ENCODE results near the gene OGFOD2.

The OGFOD2 gene

DNA sequence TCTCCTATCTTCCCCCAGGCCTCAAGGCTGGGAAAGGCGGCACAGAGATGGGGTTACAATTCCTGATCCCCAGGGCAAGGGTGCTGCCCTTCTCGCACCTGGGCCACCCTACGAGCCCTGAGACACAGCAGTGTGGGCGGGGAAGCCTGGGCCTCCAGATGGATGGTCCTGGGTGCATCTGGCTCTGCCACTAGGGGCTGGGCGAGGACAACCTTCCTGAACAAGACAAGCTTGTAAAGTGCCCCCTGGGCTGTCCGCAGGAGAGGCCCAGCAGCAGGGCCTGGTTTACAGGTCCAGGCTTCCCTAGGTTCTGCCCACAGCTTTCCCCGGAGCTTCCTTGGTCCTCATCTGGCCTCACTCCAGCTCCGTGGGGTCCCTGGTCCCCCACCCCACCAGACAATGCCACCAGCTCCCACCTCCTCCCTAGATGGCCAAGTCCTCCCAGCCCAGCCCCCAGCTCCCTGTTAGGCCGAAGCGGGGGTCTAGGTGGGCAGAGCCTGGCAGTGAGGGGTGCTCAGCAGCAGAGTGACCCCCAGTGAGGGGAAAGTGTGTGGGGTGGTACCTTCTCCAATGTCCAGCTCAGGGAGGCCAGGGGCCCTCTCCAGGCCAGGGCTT is 14.3 kb downstream of the OGFOD2 start:
- no peak for DNase-seq (ENCODE audit: low spot score)

DNA sequence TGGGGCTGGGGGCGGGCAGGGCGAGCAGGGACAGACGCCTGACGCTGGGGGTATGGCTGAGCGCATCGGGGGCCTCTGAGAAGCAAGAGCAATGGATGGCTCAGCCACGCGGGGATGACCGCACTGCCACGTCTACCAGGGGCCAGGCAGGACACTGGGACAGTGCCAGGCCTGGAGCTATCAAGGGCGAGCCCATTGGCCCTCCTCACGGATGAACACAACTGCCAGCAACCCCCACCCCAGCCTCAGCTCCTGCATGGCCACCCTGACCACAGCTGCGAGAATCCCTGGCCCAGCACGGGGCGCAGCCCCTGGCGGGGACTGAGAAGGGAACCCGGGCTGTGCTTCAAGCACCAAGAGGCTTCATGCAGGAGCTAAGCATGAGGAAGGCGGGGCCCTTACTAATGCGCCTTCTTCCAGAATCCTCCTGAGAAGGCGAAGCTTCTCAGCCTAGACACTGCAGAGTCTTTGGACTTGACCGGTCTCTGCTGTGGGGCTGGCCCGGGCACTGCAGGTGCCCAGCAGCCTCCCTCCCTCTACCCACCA is 14.9 kb downstream of the OGFOD2 start:
- DNase-seq (ENCODE audit: low spot score) = no peak

DNA sequence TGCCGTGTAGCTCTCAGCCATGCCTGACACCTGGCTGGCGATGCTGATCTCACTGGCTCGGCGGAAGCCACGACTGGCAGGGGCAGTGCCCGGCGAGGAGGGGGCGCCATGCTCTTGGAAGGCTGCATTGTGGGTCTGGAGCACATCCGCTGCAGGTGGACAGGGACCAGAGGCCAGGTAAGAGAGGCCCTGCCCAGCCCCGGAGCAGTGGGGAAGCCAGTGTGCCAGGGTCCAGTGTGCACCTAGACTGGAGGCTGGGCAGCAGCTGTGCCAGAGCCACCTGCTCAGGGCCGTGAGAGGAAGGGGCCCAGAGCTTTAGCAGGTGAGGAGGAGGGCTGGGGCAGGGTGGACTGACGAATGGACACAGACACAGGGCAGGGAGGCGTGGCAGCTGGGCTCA is 15.5 kb downstream of the OGFOD2 start:
- DNase-seq (ENCODE audit: low spot score) = no peak

DNA sequence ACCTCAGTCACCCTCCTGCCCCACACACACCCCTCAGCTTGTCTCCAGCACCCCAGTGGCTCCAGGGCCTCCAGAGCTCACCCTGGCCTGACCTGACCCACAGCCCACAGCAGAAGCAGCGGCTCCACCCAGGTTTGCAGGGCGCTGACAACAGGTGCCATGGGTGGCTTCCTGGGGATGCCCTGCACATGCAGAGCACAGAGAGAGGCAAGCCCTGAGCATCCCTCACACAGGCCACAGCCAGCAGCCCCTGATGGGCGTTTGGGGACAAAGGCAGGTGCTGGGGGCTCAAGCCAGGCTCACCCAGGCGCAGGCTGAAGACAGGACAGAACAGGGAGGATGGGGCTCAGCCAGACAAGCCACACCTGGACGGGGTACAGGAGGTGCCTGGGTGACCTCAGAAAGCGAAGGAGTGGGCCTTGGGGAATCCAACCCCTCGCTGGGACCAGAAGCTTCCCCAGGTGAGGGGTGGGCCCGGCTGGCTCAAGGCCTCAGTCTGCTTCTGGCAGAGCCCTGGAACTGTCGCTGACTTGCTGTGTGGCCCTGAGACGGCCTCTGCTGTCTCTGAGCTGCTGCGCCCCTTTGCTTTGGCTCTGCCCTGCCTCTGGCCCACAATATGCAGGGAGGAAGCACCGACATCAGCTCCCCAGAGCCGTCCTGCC is 16.0 kb downstream of the OGFOD2 start:
- no peak for DNase-seq (ENCODE audit: low spot score)

DNA sequence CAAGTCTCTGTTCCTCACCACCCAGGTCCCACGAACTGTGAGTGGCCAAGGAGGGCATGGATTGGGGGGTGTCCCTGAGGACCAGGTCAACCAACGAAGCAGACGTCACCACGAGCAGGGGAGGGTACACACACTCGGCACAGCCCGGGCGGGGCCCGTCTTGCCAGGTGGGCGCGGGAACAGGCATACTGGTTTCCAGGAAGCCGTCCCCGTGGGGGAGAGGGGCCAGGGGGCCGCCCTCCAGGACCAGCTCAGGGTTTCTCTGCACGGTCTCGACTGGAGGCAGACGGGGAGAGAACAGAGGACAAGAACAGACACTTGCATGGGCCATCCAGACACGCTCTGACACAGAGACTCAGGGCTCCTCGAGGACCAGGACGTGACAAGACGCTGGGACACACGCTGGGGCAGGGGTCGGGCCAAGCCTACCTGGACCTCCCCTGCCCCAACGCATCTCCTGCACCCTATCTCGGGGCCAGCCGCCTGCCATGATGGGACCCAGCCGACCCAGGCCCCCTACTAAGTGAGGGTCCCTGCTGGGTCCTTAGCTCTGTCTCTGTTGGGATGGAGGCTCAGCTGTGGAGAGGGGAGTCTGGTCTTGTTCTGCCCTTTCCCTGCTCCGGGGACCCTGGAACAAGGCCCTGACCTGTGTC is 16.7 kb downstream of the OGFOD2 start:
- DNase-seq (ENCODE audit: low spot score) = no peak

DNA sequence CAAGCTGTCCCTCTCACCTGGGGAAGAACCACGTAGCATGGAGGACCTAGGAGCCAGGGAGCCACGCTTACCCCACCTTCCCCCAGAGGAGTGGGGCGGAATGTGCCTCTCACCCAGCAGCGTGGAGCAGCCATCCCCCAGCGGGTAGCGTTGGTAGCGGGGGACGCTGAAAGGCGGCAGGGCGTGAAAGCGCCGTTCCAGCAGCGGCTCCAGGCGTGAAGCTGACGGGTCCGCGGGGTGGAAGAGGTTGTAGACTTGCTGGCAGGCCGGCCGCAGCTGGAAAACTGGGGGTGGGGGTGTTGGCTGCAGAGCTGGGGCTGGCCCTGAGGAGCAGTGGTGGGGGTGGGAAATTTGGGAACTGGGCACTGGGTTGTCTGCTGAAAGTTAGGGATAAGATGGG is 17.3 kb downstream of the OGFOD2 start:
- no peak for DNase-seq (ENCODE audit: low spot score)

DNA sequence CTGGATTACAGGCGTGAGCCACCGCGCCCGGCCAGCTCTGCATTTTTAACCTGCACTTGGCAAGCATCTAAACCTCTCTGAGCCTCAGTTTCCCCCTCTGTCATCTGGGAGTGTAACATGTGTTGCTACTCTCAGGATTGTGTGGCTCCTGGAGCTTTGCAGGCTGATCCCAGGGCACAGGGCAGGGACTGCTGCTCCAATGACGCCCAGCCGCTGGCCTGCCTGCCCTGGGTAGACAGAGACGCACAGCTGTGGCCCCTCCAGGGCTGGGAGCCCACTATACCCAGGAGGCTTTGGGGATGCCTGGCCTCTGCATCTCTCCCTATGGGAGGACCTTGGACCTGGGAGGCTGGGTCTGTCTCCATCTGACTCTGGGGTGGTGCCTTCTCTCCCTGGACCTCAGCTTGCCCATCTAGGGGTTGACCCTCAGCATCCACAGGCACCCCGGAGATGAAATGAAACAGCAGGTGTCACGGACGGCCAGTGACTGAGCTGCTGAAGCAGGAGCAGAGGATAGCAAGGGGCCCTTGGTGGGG is 19.2 kb downstream of the OGFOD2 start:
- DNase-seq (ENCODE audit: low spot score) = no peak

DNA sequence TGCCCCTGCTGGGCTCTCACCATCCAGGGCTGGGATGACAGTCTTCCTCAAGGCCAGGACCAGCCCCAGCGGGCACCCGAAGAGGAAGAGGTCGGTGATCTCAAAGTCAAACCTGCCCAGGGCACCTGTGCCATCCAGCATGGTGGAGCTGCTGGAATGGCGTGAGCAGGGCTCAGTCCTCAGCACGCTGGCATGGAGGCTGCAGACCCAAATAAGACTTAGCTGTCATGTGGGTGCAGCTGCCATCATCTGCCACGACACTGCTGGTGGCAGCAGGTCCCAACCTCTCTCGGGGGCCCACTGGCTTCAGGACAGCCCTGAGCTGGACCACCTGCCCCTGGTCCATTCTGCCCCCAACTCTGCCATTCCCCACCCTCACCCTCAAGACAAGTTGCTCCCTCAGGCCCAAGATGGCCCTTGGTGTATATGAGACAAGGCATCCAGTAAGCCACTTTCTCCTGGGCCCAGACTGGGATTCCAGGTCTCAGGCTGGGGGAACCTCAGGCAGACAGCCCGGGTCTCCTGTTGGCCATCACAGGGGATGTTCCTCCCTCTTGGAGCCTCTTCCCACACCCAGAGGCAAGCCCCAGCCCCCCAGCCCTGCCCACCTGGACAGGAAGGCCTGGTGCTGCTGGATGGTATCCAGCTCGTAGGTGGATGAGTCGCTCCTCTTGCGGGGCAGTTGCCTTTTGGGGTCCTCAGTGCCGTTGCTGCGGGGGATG is 19.9 kb downstream of the OGFOD2 start:
- DNase-seq (ENCODE audit: low spot score) = no peak

DNA sequence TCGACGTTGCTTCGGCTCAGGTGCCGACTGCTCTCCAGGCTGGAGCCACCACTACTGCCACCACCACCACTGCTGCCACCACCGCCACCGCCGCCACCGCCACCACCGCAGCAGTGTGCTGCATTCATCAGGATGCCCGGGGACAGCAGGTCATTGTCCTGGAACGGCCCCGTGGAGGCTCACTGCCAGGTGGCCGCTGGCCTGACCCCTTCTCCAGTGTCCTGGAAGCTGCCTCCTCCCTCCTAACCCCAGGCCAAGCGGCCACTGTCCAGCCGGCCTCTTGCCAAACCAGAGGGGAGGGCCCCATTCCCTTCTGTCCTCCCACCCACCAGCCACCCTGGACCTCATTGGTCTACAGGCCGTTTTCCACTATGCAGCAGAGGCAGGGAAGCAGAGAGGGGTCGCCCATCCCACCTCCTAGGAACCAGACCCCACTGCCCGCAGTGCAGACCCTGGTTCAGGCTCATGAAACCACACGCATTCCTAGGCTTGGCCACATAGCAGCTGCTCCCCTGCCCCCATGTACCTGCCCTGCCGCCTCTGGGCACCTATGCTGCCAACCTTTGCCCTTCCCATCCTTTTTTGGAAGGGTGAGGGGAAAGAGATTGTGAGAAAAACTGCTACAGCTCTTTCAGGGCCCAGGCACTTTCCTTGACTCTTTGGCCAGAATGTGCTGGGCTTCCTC is 20.6 kb downstream of the OGFOD2 start:
- DNase-seq (ENCODE audit: low spot score) = no peak

DNA sequence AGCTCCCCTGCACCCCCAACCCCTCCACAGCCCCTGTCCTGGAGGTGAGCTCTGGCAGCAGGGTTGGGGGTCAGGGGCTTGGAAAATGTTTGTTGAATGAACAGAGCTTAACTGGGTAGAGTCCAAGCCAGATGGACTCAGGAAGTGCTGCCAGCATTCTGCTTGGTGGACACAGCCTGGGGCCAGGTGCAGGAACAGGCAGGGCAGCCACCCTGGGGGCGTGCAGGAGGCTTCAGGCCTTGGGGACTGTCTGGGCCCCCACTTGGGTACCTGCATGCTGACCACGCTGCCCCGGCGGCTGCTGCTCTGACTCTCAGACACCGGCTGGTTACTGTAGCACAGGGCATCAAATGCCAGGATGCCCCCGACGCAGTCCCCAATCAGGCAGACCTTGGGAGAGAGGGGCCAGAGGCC is 21.2 kb downstream of the OGFOD2 start:
- DNase-seq (ENCODE audit: low spot score) = no peak

DNA sequence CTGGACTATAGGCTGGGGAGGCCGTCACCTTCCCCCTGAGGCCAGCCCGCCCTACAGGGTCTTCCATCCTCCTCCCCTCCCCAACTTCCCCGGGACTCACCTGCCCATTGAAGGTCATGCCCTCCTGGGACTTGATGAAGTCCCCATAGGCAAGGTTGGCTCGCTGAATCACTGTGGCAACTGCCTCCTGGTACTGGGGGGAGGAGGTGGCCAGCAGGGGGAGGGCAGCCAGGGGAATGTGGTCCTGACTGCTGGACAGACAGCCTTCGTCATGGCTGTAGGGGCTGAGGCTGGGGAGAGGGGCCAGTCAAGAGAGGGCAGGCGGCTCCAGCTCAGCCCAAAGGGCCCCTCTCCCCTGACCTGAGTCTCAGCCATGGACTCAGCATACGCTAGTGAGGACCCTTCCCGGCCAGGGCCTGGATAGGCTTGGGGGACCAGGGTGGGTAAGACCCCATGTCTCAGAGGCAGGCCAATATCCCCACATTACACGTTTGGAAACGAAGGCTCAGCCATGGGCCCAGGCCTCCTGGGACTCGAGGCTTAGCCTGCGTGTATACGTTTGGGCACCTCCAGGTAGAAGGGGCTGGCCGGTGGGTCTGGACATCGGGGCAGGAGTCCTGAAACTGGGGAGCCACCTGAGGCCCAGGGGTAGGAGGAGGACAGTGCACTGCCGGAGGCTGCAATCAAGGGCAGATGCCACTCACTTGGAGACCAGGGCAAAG is 21.7 kb downstream of the OGFOD2 start:
- no peak for DNase-seq (ENCODE audit: low spot score)

DNA sequence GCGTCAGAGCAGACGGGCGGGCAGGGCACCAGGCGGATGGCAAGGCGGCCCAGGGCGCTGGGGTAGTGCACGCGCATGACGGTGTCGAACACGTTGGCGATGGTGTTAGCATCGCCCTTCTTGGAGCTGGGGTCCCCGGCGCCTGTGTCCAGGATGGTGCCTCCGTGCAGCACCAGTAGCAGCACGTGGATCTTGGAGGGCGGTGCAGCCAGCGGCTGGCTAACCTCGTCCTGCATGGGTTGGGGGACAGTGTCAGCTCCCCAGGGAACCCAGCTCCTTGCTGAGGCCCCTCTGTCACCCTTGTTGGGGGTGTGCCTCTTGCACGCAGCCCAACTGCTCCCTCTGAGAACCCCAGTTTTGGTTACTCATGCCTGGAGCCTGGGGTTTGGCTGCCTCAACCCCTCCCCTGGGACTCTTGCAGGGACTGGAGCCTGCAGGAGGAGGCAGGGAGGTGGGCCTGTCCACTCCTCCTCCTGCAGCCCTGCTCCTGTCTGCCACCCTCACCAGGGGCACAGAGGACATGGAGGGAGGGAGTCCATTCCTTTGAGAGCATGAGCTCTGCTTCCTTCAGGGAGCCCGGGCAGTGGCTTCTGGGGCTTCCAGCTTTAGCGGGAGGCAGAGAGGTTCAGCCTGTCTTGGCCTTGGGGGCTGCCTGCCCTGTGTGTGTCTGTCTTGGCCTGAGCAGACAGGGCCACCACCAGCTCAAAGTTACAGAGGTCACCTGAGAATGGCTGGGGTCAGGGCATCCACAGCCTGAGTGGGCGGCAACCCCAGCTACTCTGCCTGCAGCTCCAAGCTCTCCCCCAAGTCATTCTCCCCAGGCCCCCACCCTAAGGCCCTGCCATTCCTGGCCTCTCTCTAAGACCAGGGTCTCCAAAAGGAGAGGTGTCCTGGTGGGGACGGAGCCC is 22.6 kb downstream of the OGFOD2 start:
- no peak for DNase-seq (ENCODE audit: low spot score)

DNA sequence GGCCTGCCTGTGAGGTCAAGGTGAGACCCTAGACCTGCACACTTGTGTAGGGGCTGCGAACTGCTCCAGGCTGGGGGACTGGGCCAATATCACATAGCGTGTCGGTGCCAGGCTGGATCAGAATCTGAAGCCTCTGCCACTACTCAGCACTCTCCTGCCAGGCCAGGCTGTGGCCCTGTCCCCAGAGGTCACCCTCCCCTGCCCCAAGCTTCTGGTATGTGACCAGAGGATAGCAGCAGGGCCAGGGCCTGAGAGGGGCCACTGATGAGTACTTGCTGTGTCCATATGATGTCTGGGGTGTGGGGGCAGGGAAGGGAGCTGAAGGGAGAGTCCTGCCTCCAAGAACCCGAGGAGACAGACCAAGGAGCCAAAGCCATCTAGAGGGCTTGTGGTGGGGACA is 23.3 kb downstream of the OGFOD2 start:
- DNase-seq (ENCODE audit: low spot score) = no peak

DNA sequence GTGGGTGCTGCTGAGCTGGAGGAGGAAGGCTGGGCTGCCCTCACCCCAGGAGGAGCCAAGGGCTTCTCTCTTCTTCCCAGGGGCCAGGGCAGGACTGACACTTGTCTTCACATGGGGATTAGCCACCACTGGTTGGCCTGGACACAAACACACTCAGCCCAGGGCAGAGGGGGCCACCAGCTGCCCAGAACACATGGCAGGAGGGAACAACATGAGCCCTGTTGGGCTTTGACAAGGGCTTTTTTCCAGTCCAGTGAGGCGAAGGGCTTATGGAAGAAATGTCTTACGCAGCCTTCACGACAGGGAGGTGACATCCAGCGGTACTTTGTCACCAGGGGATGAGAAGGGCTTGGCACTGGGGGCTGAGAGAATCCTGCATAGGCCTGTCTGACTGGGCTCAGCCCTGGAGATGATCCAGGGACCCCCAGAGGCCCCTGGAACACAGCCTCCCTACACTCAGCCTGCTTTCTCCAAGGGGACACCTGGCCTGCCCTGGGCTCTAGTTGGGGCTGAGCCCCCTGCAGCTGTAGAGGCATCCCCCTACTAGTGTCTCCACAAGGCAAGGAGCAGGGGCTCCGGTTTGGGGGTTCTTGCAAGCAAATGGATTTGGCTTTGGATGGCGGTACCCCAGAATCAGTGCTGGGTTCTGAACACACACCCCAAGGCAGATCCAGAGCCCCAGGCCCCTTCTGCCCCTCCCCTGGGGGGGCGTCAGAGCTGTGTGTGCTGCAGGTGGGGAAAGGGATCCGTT is 24.3 kb downstream of the OGFOD2 start:
- DNase-seq (ENCODE audit: low spot score) = no peak

DNA sequence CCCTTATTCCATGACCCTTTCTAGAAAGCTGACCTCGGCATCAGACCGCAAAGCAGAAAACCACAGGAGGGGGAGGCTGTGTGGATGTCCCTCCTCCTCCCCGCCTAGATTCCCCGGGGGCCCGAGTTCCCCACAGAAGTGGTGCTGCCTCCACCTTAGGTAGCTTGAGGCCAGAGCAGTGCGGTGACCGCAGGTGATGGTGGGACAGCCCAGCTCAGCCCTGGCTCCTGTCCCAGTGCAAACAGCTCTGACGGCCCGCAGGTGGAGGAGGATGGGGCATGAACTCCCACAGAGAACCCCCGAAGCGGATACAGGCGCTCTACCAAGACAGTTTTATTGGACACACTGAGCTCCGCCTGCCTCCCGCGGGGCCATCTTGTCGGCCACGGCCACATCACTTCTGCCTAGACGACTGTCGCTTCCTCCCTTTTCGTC is 25.0 kb downstream of the OGFOD2 start:
- DNase-seq (ENCODE audit: low spot score) = no peak

DNA sequence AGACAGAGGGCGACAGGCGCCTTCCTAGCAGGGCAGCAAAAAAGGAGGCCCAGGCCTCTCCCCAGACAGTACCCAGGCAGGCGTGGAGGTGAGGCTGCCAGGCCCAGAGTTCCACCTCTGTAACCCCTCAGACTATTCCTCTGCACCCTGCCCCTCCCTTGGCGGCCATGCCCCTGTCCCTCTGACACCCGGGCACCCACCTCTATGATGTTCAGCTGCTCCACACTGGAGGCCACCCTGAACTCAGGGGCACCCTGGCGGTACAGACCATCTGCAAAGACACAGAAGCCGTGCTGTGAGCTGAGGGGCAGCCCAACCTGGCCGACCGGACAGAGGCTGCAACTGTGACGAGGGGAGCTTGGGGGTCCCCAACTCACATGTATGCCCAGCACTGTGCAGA is 25.5 kb downstream of the OGFOD2 start:
- DNase-seq (ENCODE audit: low spot score) = no peak

DNA sequence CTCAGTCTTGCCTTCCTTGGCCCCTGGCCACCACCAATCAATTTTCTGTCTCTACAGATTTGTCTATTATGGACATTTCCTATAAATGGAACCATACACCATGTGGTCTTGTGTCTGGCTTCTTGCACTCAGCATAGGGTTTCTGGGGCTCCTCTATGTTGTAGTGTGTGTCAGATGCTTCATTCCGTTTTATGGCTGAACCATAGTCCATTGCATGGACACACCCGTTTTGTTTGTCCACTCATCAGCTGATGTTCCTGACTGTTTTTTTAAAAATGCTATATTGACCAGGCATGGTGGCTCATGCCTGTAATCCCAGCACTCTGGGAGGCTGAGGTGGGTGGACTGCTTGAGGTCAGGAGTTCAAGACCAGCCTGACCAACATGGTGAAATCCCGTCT is 26.4 kb downstream of the OGFOD2 start:
- no peak for DNase-seq (ENCODE audit: low spot score)

DNA sequence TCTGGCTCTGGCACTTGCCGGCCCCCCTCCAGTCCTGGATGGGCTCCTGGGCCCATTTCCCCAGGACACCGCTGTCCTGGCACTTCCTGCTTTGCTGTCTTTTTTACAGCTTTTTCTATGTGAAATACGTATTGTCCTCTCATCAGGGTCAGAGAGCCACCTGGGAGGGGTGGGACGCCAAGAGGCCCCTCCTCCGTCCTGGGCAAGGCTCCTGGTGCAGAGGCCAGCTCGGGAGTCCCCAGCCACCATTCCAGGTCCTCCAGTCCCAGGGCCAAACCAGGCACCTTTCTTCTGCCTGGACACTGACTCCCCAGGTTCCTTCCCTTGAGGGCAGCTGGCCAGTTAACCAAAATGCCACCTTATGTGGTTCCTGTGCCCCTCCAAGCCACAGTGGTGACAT is 28.2 kb downstream of the OGFOD2 start:
- DNase-seq (ENCODE audit: low spot score) = no peak

DNA sequence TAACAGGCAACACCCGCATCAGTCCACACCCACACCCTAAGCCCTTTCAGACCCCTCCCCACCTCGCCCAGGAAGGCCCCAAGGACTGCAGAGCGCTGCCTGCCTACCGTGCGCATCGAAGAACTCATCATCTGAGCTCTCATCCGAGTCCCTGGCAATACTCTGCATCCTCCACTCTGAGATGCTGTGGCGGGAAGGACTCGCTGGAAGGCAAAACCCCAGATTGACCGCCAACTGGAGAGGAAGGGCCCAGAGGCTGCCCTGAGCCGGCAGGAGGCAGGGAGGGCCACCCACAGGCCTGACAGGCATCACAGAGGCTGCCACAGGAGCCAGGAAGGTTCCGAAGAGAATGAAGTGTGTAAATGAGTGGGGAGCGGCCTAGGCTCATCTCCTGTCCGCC is 29.2 kb downstream of the OGFOD2 start:
- DNase-seq (ENCODE audit: low spot score) = no peak

All from CD4-positive, alpha-beta T cell treated with Interleukin-6 at 100 ng/mL for 8 hours (primary cell).